HTERT RPE-1 (cell line): ENCODE results near the gene FCHSD1.

Source experiments
- in situ Hi-C: fragments of 300-500 bp; cut with MboI; formaldehyde crosslinking; loops from 4 replicates; pipeline ENCODE4 v1.14.3; 2020; ENCODE audit warnings: low sequenced_read_pairs

The FCHSD1 gene

GRCh38 chr5:141650851-141651727 is at the start of gene FCHSD1:
Gene FCHSD1 (minus strand): TSS chr5:141651418. CDS start chr5:141651368, 50 bp downstream.
- in situ Hi-C loops, result no loop called here

GRCh38 chr5:141697586-141697985 is 46.4 kb upstream of the FCHSD1 start:
- in situ Hi-C loops, result no loop called here

GRCh38 chr5:141696431-141696830 is 45.2 kb upstream of the FCHSD1 start:
- in situ Hi-C loops, result no loop called here

GRCh38 chr5:141695627-141696215 is 44.5 kb upstream of the FCHSD1 start:
- in situ Hi-C loops, result no loop called here

GRCh38 chr5:141694479-141694878 is 43.3 kb upstream of the FCHSD1 start:
- in situ Hi-C loops, result no loop called here

- in situ Hi-C loops, result no loop called here
Observed at GRCh38 chr5:141692919-141693725, 41.9 kb upstream of the FCHSD1 start.

- in situ Hi-C loops, result no loop called here
Observed at GRCh38 chr5:141692533-141692888, 41.3 kb upstream of the FCHSD1 start.

- in situ Hi-C loops, result no loop called here
Observed at GRCh38 chr5:141691867-141692532, 40.8 kb upstream of the FCHSD1 start.

GRCh38 chr5:141691286-141691866 is 40.2 kb upstream of the FCHSD1 start:
- in situ Hi-C loops, result no loop called here

- in situ Hi-C loops, result no loop called here
Observed at GRCh38 chr5:141686648-141687416, 35.6 kb upstream of the FCHSD1 start.

GRCh38 chr5:141685591-141685990 is 34.4 kb upstream of the FCHSD1 start:
- in situ Hi-C loops, result no loop called here

- in situ Hi-C loops, result no loop called here
Observed at GRCh38 chr5:141683596-141684141, 32.5 kb upstream of the FCHSD1 start.

GRCh38 chr5:141681695-141682641 is 30.8 kb upstream of the FCHSD1 start, which contains the start of gene ARAP3:
Gene ARAP3 (minus strand): TSS chr5:141682230. CDS start chr5:141680486, 1,744 bp downstream.
- in situ Hi-C loops, result no loop called here

GRCh38 chr5:141681295-141681694 is 30.1 kb upstream of the FCHSD1 start:
- in situ Hi-C loops, result no loop called here

GRCh38 chr5:141680751-141681201 is 29.6 kb upstream of the FCHSD1 start:
- in situ Hi-C loops, result no loop called here

GRCh38 chr5:141680178-141680577 is 29.0 kb upstream of the FCHSD1 start:
- in situ Hi-C loops, result no loop called here

GRCh38 chr5:141677415-141677814 is 26.2 kb upstream of the FCHSD1 start:
- in situ Hi-C loops, result no loop called here

- in situ Hi-C loops, result no loop called here
Observed at GRCh38 chr5:141675672-141676071, 24.5 kb upstream of the FCHSD1 start.
